ENCODE measurements around the gene SYNPO2. TPM values are rescaled to one million over a fixed set of nuclear protein-coding genes. Genes with fewer than 3 reads are reported as not detected.

Gene SYNPO2
- total RNA-seq, 3 donors from 2014 or later (not counting 1 experiment from before 2014, with no cell fraction given): 0.18 to 0.85 (median 0.56) TPM

GRCh38 chr4:118983293-118983692 is 94.6 kb downstream of the SYNPO2 start:
- Mint-ChIP-seq H3K4me3 (no peak overlapping the region), H3K27me3 (ENCODE audit: low read depth in 2 of 2) (peaks cover 11 to 13% of the 10 kb centered on the region in 2 donors), H3K27ac (no peak overlapping the region), H3K4me1 (no peaks in the 10 kb centered on the region), H3K36me3 (no peaks in the 10 kb centered on the region), H3K9me3 (no peaks in the 10 kb centered on the region)
- intact Hi-C loops (cut with micrococcal nuclease): no loop called here
- TF ChIP-seq, protein P1, sequence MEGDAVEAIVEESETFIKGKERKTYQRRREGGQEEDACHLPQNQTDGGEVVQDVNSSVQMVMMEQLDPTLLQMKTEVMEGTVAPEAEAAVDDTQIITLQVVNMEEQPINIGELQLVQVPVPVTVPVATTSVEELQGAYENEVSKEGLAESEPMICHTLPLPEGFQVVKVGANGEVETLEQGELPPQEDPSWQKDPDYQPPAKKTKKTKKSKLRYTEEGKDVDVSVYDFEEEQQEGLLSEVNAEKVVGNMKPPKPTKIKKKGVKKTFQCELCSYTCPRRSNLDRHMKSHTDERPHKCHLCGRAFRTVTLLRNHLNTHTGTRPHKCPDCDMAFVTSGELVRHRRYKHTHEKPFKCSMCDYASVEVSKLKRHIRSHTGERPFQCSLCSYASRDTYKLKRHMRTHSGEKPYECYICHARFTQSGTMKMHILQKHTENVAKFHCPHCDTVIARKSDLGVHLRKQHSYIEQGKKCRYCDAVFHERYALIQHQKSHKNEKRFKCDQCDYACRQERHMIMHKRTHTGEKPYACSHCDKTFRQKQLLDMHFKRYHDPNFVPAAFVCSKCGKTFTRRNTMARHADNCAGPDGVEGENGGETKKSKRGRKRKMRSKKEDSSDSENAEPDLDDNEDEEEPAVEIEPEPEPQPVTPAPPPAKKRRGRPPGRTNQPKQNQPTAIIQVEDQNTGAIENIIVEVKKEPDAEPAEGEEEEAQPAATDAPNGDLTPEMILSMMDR (IDR thresholded peaks at IDR 0.05): no peak
- DNase-seq (no peak), ATAC-seq (no peak)
- 94% methylated on average over 2 of the region's 2 CpGs for WGBS (ENCODE audit: insufficient coverage)
- Histone ChIP-seq H3K27me3 (ENCODE audit: control insufficient read depth, insufficient read depth, low read length) (no peaks in the 10 kb centered on the region), H3K9me3 (ENCODE audit: control insufficient read depth, insufficient read depth, low read length) (no peaks in the 10 kb centered on the region), H3K36me3 (ENCODE audit: control insufficient read depth, insufficient read depth, low read length) (no peaks in the 10 kb centered on the region), H3K4me1 (ENCODE audit: control insufficient read depth, insufficient read depth, low read length) (no peaks in the 10 kb centered on the region), H3K4me3 (ENCODE audit: low read length) (no peak overlapping the region), H3K27ac (ENCODE audit: low read length) (no peak overlapping the region)

- ATAC-seq (no peak), DNase-seq (no peak)
- no peak overlapping the region for H3K27ac ChIP-seq (ENCODE audit: low read length)
- H3K27ac Mint-ChIP-seq: no peak overlapping the region
- H3K4me3 Mint-ChIP-seq: no peak overlapping the region
- 60% methylated on average over 1 of the region's 1 CpG for WGBS (ENCODE audit: insufficient coverage)
- H3K36me3 ChIP-seq (ENCODE audit: control insufficient read depth, insufficient read depth, low read length): no peaks in the 10 kb centered on the region
- H3K4me1 ChIP-seq (ENCODE audit: control insufficient read depth, insufficient read depth, low read length): no peaks in the 10 kb centered on the region
- peaks cover 11 to 13% of the 10 kb centered on the region in 2 donors for H3K27me3 Mint-ChIP-seq (ENCODE audit: low read depth in 2 of 2)
- H3K4me1 Mint-ChIP-seq: no peaks in the 10 kb centered on the region
- no peaks in the 10 kb centered on the region for H3K36me3 Mint-ChIP-seq
- H3K9me3 Mint-ChIP-seq: no peaks in the 10 kb centered on the region
- H3K4me3 ChIP-seq (ENCODE audit: low read length): no peak overlapping the region
- no peaks in the 10 kb centered on the region for H3K27me3 ChIP-seq (ENCODE audit: control insufficient read depth, insufficient read depth, low read length)
- TF ChIP-seq, protein P1 (IDR thresholded peaks at IDR 0.05): no peak
- no peaks in the 10 kb centered on the region for H3K9me3 ChIP-seq (ENCODE audit: control insufficient read depth, insufficient read depth, low read length)
- intact Hi-C loops (cut with micrococcal nuclease): no loop called here
Observed at GRCh38 chr4:118983831-118984230, 95.2 kb downstream of the SYNPO2 start.

GRCh38 chr4:118985170-118986000 is 96.7 kb downstream of the SYNPO2 start:
- H3K27ac ChIP-seq (ENCODE audit: low read length): no peak overlapping the region
- TF ChIP-seq, protein P1 (IDR thresholded peaks at IDR 0.05): no peak
- peaks cover 11 to 13% of the 10 kb centered on the region in 2 donors for H3K27me3 Mint-ChIP-seq (ENCODE audit: low read depth in 2 of 2)
- H3K36me3 Mint-ChIP-seq: no peaks in the 10 kb centered on the region
- no peaks in the 10 kb centered on the region for H3K4me1 Mint-ChIP-seq
- WGBS (ENCODE audit: insufficient coverage): 90% methylated on average over 5 of the region's 5 CpGs
- intact Hi-C loops (cut with micrococcal nuclease): no loop called here
- H3K27ac Mint-ChIP-seq: no peak overlapping the region
- H3K4me3 ChIP-seq (ENCODE audit: low read length): no peak overlapping the region
- no peaks in the 10 kb centered on the region for H3K9me3 Mint-ChIP-seq
- H3K36me3 ChIP-seq (ENCODE audit: control insufficient read depth, insufficient read depth, low read length): no peaks in the 10 kb centered on the region
- H3K4me3 Mint-ChIP-seq: no peak overlapping the region
- DNase-seq: no peak
- H3K27me3 ChIP-seq (ENCODE audit: control insufficient read depth, insufficient read depth, low read length): no peaks in the 10 kb centered on the region
- no peaks in the 10 kb centered on the region for H3K9me3 ChIP-seq (ENCODE audit: control insufficient read depth, insufficient read depth, low read length)
- no peaks in the 10 kb centered on the region for H3K4me1 ChIP-seq (ENCODE audit: control insufficient read depth, insufficient read depth, low read length)
- no peak for ATAC-seq

Measured in natural killer cell (primary cell).